GM23338 (cell line): ENCODE results near the gene ID2. TPM values are rescaled to one million over a fixed set of nuclear protein-coding genes. Genes with fewer than 3 reads are reported as not detected.

ENCODE experiments used
- ATAC-seq: fragments of 200-7000 bp; cut with Tn5 transposase; 3 replicates; pipeline ENCODE4 v1.9.1; 2020
- DNase-seq: peaks from one replicate; pipeline ENCODE4 v3.0.0-alpha.2; 2015; ENCODE audit warnings: low spot score
- H2AFZ ChIP-seq: fragments of 200-600 bp; sonication (generic); 2 replicates; pipeline ENCODE4 v1.8.0; 2016; ENCODE audit warnings: antibody characterized with exemption, mild to moderate bottlenecking, moderate library complexity
- H3F3A ChIP-seq: fragments of 200-600 bp; sonication (generic); replicated peaks from 2 replicates; pipeline ENCODE4 v1.8.0; 2017; ENCODE audit warnings: antibody characterized with exemption, mixed run types, low read depth
- H3K27ac ChIP-seq: fragments of 200-600 bp; sonication (generic); 2 replicates; pipeline ENCODE4 v1.6.1; 2016; ENCODE audit warnings: low read depth
- H3K27me3 ChIP-seq: fragments of 200-600 bp; sonication (generic); 2 replicates; pipeline ENCODE4 v1.8.0; 2016; ENCODE audit warnings: mild to moderate bottlenecking, mixed run types, moderate library complexity; ENCODE audit not compliant: insufficient read depth
- H3K36me3 ChIP-seq: fragments of 200-600 bp; sonication (generic); 2 replicates; pipeline ENCODE4 v1.8.0; 2016; ENCODE audit warnings: mild to moderate bottlenecking; ENCODE audit not compliant: insufficient read depth
- H3K4me1 ChIP-seq: fragments of 200-600 bp; sonication (generic); 2 replicates; pipeline ENCODE4 v1.8.0; 2016; ENCODE audit warnings: mild to moderate bottlenecking, moderate library complexity; ENCODE audit not compliant: insufficient read depth
- H3K4me2 ChIP-seq: fragments of 200-600 bp; sonication (generic); 2 replicates; pipeline ENCODE4 v1.7.1; 2017; ENCODE audit warnings: mixed run types
- H3K4me3 ChIP-seq: fragments of 200-600 bp; sonication (generic); 2 replicates; pipeline ENCODE4 v1.6.1; 2016; ENCODE audit warnings: mixed run types
- H3K79me2 ChIP-seq: fragments of 200-600 bp; sonication (generic); replicated peaks from 2 replicates; pipeline ENCODE4 v1.8.0; 2017; ENCODE audit warnings: mild to moderate bottlenecking; ENCODE audit not compliant: insufficient read depth
- H3K9me2 ChIP-seq: fragments of 200-600 bp; sonication (generic); 2 replicates; pipeline ENCODE4 v1.8.0; 2017; ENCODE audit not compliant: insufficient read depth
- H4K20me1 ChIP-seq: fragments of 200-600 bp; sonication (generic); replicated peaks from 2 replicates; pipeline ENCODE4 v1.8.0; 2017; ENCODE audit warnings: mild to moderate bottlenecking; ENCODE audit not compliant: insufficient read depth
- H3K27ac Mint-ChIP-seq: 2 replicates; pipeline ENCODE4 v1.8.0; 2020; ENCODE audit warnings: inconsistent platforms, mild to moderate bottlenecking, moderate library complexity, mixed read lengths
- H3K27me3 Mint-ChIP-seq: 3 replicates; pipeline ENCODE4 v1.8.0; 2022; ENCODE audit warnings: low read depth, mild to moderate bottlenecking, moderate library complexity, mixed read lengths, inconsistent platforms; ENCODE audit not compliant: insufficient read depth, poor library complexity
- H3K36me3 Mint-ChIP-seq: 3 replicates; pipeline ENCODE4 v1.8.0; 2021; ENCODE audit warnings: low read depth, mild to moderate bottlenecking, inconsistent platforms, moderate library complexity, mixed read lengths
- H3K4me1 Mint-ChIP-seq: 3 replicates; pipeline ENCODE4 v1.8.0; 2020; ENCODE audit warnings: mild to moderate bottlenecking, inconsistent platforms, mixed read lengths
- H3K4me3 Mint-ChIP-seq: 3 replicates; pipeline ENCODE4 v1.8.0; 2021; ENCODE audit warnings: moderate library complexity, mild to moderate bottlenecking, inconsistent platforms, mixed read lengths
- H3K9me3 Mint-ChIP-seq: 3 replicates; pipeline ENCODE4 v1.8.0; 2020; ENCODE audit warnings: moderate library complexity, mild to moderate bottlenecking, inconsistent platforms, mixed read lengths
- JUNB ChIP-seq: IDR thresholded peaks from one replicate; pipeline ENCODE4 v1.6.1; 2016; ENCODE audit warnings: antibody characterized with exemption; ENCODE audit not compliant: unreplicated experiment
- NANOG ChIP-seq: IDR thresholded peaks from 2 replicates; pipeline ENCODE4 v1.6.1; 2016; ENCODE audit warnings: antibody characterized with exemption, borderline replicate concordance
- POLR2AphosphoS5 ChIP-seq: IDR thresholded peaks from 2 replicates; pipeline ENCODE4 v1.6.1; 2016; ENCODE audit warnings: antibody characterized with exemption, low read depth
- REST ChIP-seq: IDR thresholded peaks from one replicate; pipeline ENCODE4 v1.6.1; 2018; ENCODE audit warnings: antibody characterized with exemption; ENCODE audit not compliant: unreplicated experiment
- ZNF114 ChIP-seq: fragments of 250-450 bp; sonication (Bioruptor Pico); IDR thresholded peaks from 2 replicates; pipeline ENCODE4 v1.5.0; 2020; ENCODE audit warnings: mild to moderate bottlenecking, moderate library complexity
- ZNF331 ChIP-seq: fragments of 250-450 bp; sonication (Bioruptor Pico); IDR thresholded peaks from 2 replicates; pipeline ENCODE4 v1.5.0; 2020; ENCODE audit warnings: low read depth, mild to moderate bottlenecking, moderate library complexity
- polyA plus RNA-seq: library from polyadenylated mRNA; unstranded; fragments of >200 nt; fragmentation: Nextera tagmentation; extraction: Ambion mirVana; gene quantifications from 2 replicates; pipeline ENCODE4 v1.2.1, GENCODE V29; 2016
- total RNA-seq: library from RNA; depleted of rRNA; stranded (reverse); fragments of >200 nt; shearing (Covaris generic); gene quantifications from 2 replicates; pipeline ENCODE4 v1.2.3, GENCODE V29; 2014
- TF ChIP-seq, protein P1 (sequence below), 2 experiments: fragments of 200-600 bp in 1 of 2; sonication (generic) in 1 of 2; conservative IDR thresholded peaks; 2 replicates each; pipeline versions ENCODE4 v1.5.1 to v1.6.1; 2016 to 2017; ENCODE audit warnings: antibody characterized with exemption in 2 of 2, low read depth in 2 of 2, mild to moderate bottlenecking in 2 of 2, moderate library complexity in 1 of 2
- TF ChIP-seq, protein P2 (sequence below): fragments of 250-450 bp; sonication (Bioruptor Pico); IDR thresholded peaks from 2 replicates; pipeline ENCODE4 v1.5.0; 2020; ENCODE audit warnings: mild to moderate bottlenecking, moderate library complexity
- TF ChIP-seq, protein P3 (sequence below): IDR thresholded peaks from 2 replicates; pipeline ENCODE4 v1.6.1; 2016; ENCODE audit warnings: antibody characterized with exemption

Gene ID2
- total and polyA plus RNA-seq, 2 experiments from 2014 or later, result 87.0 to 110 TPM

DNA sequence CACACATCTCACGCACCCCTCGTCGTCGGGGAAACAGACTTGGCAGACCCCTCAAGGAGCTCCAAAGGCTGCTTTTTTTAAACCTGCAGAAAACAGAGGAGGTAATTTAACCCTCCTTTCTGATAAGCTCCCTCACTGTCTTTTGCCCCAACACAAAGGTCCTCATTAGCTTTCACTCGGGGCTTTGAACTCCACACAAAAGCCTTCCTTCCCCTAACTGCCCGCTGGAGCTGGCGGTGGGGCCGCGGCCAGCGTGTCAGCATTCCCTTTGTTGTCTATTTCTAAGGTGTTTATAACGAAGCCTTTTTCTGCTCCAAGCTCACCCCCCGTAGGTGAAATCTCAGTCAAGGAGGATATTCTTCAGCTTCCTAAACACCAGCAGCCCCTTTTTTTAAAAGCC lies 43.5 kb upstream of the ID2 start:
- Mint-ChIP-seq H3K27ac (no peak overlapping the region), H3K4me3 (peak overlapping the region; percentile 18), H3K36me3 (no peaks in the 10 kb centered on the region; the same call in 2 of the 3 replicates), H3K27me3 (peaks cover 23% of the 10 kb centered on the region), H3K4me1 (peaks cover 50% of the 10 kb centered on the region), H3K9me3 (no peaks in the 10 kb centered on the region)
- Histone ChIP-seq H3F3A (no peaks in the 10 kb centered on the region), H3K4me2 (peak overlapping the region; percentile 64), H3K4me3 (peak overlapping the region; percentile 30; the same call in 1 of the 2 replicates), H3K27ac (no peak overlapping the region), H3K79me2 (no peaks in the 10 kb centered on the region), H4K20me1 (no peaks in the 10 kb centered on the region), H3K9me2 (peaks cover 4% of the 10 kb centered on the region; the same call in 1 of the 2 replicates), H3K27me3 (peaks cover 10% of the 10 kb centered on the region; the same call in 1 of the 2 replicates), H3K4me1 (peaks cover 52% of the 10 kb centered on the region), H2AFZ (peak overlapping the region; percentile 97), H3K36me3 (no peaks in the 10 kb centered on the region)
- peak; percentile 30 for DNase-seq
- TF ChIP-seq ZNF114 (CRISPR knock-in tag) (no peak), REST (no peak), NANOG (no peak), ZNF331 (no peak), POLR2AphosphoS5 (no peak), JUNB (no peak)
- TF ChIP-seq, protein P1, sequence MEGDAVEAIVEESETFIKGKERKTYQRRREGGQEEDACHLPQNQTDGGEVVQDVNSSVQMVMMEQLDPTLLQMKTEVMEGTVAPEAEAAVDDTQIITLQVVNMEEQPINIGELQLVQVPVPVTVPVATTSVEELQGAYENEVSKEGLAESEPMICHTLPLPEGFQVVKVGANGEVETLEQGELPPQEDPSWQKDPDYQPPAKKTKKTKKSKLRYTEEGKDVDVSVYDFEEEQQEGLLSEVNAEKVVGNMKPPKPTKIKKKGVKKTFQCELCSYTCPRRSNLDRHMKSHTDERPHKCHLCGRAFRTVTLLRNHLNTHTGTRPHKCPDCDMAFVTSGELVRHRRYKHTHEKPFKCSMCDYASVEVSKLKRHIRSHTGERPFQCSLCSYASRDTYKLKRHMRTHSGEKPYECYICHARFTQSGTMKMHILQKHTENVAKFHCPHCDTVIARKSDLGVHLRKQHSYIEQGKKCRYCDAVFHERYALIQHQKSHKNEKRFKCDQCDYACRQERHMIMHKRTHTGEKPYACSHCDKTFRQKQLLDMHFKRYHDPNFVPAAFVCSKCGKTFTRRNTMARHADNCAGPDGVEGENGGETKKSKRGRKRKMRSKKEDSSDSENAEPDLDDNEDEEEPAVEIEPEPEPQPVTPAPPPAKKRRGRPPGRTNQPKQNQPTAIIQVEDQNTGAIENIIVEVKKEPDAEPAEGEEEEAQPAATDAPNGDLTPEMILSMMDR (conservative IDR thresholded peaks at IDR 0.05; ENCODE audit: low read depth in 2 of 2), result no peak
- TF ChIP-seq, protein P2, sequence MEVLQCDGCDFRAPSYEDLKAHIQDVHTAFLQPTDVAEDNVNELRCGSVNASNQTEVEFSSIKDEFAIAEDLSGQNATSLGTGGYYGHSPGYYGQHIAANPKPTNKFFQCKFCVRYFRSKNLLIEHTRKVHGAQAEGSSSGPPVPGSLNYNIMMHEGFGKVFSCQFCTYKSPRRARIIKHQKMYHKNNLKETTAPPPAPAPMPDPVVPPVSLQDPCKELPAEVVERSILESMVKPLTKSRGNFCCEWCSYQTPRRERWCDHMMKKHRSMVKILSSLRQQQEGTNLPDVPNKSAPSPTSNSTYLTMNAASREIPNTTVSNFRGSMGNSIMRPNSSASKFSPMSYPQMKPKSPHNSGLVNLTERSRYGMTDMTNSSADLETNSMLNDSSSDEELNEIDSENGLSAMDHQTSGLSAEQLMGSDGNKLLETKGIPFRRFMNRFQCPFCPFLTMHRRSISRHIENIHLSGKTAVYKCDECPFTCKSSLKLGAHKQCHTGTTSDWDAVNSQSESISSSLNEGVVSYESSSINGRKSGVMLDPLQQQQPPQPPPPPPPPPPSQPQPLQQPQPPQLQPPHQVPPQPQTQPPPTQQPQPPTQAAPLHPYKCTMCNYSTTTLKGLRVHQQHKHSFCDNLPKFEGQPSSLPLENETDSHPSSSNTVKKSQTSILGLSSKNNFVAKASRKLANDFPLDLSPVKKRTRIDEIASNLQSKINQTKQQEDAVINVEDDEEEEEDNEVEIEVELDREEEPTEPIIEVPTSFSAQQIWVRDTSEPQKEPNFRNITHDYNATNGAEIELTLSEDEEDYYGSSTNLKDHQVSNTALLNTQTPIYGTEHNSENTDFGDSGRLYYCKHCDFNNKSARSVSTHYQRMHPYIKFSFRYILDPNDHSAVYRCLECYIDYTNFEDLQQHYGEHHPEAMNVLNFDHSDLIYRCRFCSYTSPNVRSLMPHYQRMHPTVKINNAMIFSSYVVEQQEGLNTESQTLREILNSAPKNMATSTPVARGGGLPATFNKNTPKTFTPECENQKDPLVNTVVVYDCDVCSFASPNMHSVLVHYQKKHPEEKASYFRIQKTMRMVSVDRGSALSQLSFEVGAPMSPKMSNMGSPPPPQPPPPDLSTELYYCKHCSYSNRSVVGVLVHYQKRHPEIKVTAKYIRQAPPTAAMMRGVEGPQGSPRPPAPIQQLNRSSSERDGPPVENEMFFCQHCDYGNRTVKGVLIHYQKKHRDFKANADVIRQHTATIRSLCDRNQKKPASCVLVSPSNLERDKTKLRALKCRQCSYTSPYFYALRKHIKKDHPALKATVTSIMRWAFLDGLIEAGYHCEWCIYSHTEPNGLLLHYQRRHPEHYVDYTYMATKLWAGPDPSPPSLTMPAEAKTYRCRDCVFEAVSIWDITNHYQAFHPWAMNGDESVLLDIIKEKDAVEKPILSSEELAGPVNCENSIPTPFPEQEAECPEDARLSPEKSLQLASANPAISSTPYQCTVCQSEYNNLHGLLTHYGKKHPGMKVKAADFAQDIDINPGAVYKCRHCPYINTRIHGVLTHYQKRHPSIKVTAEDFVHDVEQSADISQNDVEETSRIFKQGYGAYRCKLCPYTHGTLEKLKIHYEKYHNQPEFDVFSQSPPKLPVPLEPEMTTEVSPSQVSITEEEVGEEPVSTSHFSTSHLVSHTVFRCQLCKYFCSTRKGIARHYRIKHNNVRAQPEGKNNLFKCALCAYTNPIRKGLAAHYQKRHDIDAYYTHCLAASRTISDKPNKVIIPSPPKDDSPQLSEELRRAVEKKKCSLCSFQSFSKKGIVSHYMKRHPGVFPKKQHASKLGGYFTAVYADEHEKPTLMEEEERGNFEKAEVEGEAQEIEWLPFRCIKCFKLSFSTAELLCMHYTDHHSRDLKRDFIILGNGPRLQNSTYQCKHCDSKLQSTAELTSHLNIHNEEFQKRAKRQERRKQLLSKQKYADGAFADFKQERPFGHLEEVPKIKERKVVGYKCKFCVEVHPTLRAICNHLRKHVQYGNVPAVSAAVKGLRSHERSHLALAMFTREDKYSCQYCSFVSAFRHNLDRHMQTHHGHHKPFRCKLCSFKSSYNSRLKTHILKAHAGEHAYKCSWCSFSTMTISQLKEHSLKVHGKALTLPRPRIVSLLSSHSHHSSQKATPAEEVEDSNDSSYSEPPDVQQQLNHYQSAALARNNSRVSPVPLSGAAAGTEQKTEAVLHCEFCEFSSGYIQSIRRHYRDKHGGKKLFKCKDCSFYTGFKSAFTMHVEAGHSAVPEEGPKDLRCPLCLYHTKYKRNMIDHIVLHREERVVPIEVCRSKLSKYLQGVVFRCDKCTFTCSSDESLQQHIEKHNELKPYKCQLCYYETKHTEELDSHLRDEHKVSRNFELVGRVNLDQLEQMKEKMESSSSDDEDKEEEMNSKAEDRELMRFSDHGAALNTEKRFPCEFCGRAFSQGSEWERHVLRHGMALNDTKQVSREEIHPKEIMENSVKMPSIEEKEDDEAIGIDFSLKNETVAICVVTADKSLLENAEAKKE (CRISPR knock-in tag), result no peak
- TF ChIP-seq, protein P3, sequence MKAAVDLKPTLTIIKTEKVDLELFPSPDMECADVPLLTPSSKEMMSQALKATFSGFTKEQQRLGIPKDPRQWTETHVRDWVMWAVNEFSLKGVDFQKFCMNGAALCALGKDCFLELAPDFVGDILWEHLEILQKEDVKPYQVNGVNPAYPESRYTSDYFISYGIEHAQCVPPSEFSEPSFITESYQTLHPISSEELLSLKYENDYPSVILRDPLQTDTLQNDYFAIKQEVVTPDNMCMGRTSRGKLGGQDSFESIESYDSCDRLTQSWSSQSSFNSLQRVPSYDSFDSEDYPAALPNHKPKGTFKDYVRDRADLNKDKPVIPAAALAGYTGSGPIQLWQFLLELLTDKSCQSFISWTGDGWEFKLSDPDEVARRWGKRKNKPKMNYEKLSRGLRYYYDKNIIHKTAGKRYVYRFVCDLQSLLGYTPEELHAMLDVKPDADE, result no peak
- ATAC-seq, result peak; percentile 46
